GM12872 (cell line): ENCODE measurements around the gene PCSK7.

ENCODE experiments used
- TF ChIP-seq, protein P1 (sequence below): IDR thresholded peaks from 3 replicates; pipeline ENCODE4 v1.5.1; 2011; ENCODE audit warnings: low read depth, mild to moderate bottlenecking, low read length, moderate library complexity; ENCODE audit not compliant: insufficient read depth

Gene PCSK7

DNA sequence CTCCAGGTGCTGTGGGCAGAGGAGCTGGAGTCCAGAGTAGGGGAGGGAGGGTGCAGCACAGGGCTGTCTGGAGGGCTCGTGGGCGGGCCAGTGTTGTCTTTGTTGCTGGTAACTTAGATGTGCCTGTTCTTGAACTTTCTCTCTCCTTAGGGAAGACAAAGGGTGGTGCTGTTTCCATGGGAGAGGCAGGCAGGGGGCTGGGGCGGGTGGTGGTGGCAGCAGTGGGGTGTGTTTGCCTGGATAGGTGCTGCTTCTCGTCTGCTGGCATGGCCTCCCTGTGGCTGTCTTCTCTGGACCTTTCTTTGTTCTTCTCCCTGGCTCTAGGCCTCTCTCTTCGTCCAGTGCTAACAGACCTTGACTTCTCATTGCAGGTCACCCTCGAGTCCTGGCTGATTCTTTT, 44.9 kb downstream of the PCSK7 start:
- TF ChIP-seq, protein P1, sequence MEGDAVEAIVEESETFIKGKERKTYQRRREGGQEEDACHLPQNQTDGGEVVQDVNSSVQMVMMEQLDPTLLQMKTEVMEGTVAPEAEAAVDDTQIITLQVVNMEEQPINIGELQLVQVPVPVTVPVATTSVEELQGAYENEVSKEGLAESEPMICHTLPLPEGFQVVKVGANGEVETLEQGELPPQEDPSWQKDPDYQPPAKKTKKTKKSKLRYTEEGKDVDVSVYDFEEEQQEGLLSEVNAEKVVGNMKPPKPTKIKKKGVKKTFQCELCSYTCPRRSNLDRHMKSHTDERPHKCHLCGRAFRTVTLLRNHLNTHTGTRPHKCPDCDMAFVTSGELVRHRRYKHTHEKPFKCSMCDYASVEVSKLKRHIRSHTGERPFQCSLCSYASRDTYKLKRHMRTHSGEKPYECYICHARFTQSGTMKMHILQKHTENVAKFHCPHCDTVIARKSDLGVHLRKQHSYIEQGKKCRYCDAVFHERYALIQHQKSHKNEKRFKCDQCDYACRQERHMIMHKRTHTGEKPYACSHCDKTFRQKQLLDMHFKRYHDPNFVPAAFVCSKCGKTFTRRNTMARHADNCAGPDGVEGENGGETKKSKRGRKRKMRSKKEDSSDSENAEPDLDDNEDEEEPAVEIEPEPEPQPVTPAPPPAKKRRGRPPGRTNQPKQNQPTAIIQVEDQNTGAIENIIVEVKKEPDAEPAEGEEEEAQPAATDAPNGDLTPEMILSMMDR = no peak

- TF ChIP-seq, protein P1 = no peak
These were observed 45.5 kb downstream of the PCSK7 start for GRCh38 chr11:117186431-117186761.

DNA sequence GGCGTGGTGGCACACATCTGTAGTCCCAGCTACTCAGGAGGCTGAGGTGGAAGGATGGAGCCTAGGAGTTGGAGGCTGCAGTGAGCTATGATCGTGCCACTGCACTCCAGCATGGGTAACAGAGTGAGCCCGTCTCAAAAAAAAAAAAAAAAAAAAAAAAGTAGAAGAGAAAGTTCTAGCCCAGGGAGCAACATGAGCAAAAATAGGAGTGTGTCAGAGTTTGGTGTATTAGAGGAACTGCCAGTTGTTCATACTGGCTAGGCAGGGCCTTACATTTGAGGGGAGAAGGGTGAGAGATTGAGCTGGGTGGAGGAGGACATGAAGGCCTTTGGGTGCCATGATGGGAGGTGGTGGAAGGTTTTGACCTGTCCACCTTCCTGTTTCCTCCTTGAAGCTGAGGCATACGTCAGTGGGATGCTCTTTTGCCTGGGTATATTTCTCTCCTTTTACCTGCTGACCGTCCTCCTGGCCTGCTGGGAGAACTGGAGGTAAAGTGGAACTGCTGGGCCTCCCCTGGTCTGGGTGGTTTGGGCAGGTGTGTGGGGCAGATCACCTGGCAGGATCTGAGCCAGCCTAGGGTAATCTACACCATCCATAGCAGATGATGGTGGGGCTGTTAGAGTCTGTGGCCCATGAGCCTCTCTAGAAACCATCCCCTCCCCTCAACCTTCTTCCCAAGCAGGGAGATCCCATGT, 46.0 kb downstream of the PCSK7 start:
- TF ChIP-seq, protein P1 = no peak

GRCh38 chr11:117183724-117184349, 48.0 kb downstream of the PCSK7 start:
- TF ChIP-seq, protein P1 = no peak

- TF ChIP-seq, protein P1 = no peak
These were observed 49.3 kb downstream of the PCSK7 start for GRCh38 chr11:117182551-117182935.

DNA sequence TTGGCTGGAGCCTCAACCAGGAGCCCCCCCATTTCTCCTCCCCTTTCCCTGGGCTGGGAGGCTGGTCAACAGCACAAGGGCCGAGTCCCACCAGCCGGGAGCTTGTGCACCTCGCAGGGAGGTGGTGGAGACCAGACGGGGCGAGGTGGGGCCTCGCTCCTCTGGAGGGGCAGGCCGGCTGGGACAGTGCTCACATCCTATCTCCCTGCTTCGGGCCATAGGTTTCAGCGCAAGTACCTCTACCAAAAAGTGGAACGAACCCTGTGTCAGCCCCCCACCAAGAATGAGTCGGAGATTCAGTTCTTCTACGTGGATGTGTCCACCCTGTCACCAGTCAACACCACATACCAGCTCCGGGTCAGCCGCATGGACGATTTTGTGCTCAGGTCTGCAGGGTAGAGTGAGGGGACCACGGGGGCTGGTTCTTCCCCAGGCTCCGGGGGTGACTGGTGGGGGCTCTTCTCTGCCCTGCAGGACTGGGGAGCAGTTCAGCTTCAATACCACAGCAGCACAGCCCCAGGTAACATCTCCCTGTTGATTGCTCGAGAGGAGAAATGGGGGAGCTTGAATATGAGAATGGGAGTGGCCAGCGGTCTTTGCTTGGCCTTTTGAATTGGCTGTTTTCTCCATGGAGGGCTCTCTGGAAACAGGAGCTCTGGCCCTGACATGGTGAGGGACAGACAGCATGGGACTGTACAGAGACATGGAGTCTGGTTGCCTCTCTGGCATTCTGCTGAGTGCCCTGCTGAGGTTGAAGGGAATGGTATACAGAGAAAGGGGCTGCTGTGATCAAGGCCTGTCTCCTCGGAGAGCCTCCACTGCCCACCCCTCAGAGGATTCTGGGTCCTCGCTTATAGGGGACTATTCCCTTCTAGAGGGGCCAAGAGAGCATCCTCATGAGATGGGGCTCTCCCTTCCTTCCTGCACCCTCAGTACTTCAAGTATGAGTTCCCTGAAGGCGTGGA, 50.0 kb downstream of the PCSK7 start:
- TF ChIP-seq, protein P1 = no peak
